ENCODE measurements around the gene GALNTL6.

The GALNTL6 gene

GRCh38 chr4:172243551-172243950 lies 430.3 kb downstream of the GALNTL6 start:
- no peak for DNase-seq

- no peak for DNase-seq
Measured at GRCh38 chr4:172245516-172245915, 432.3 kb downstream of the GALNTL6 start.

DNA sequence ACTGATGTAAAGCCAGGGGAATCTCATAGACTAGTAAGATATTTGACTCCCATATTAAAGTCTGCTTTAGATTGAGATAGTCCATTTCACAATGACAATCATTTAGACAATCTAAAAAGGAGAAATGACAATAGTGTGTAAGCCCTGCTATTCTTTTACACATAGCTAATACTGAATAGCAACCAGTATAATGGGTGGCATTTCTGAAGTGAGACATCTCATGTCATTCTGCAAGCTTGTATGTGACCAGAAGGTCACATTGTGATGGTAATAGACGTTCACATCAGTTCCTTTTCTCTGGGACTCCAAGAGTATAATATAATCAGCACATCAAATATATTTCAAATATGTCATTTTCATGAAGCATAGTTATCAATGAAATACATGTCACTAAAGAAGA lies 440.2 kb downstream of the GALNTL6 start:
- DNase-seq = no peak

DNA sequence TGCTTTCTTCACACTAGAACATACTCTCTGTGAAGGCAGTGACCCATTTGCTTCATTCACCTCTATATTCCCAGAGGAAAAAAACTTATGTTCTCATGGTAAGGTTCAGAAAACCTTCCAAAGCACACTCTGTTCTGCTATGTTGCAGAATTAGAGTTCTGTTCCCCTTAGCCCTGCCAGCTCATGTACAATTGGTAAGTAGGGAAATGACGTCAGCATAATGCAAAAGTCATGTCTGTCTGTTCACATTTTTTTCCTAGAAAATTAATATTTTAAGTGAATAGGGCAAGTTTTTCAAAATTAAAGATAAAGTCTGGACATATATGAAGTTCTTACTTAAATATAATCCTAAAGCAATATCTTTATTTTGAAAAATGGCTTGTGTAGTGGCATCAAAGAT lies 443.6 kb downstream of the GALNTL6 start:
- DNase-seq = no peak

- DNase-seq = no peak
Measured at GRCh38 chr4:172270397-172270796, 457.2 kb downstream of the GALNTL6 start.

GRCh38 chr4:172287117-172287516 lies 473.9 kb downstream of the GALNTL6 start:
- DNase-seq = no peak

DNA sequence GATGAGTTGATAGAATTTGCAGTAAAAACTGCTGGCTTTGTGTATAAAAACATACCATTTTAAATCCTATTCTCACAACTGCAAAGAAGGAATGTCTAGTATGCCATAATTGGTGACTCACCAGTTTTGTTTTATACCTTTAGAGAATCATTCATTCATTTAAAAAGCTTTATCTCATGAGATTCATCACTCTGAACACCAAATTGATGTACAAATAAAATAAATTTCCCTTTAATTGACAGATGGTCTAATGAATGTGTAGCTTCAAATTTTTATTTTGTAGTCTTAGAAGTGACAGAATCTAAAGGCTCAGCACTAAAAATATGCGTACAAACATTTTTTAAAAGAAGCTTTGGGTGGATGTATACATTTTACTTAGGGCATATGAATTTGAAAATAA lies 492.5 kb downstream of the GALNTL6 start:
- no peak for DNase-seq

DNA sequence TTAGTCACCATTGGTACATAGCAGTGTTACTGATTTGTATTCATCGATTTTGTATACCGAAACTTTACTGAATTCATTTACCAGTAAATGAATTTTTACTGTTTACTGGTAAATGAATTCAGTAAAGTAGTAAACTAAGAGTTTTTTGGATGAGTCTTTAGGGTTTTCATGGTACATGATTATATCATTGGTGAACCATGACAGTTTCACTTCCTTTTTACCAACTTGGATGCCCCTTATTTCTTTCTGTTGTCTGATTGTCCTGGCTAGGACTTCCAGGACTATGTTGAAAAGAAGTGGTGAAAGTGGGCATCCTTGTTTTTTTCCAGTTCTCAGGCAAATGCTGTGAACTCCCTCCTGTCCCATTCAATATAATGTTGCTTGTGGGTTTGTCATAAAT lies 494.9 kb downstream of the GALNTL6 start:
- DNase-seq = no peak

GRCh38 chr4:172311682-172312081 lies 498.5 kb downstream of the GALNTL6 start:
- no peak for DNase-seq

DNA sequence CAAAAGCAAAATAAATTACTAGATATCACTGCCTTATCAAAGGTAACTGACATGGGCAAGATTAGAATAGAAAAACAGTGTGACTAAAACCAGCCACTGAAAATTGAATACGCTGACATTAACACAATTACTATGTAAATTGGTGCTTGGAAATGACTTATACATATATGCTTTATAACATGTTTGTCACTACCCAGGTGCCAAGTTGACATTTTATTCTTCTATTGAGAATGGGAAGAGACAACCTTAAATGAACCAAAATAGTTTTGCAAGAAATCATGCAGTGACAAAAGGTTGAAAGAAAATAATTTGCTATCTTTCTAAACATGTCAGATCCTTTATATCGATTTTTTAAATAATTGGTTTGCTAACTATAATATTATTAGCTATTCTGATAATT lies 510.1 kb downstream of the GALNTL6 start:
- DNase-seq = no peak

- no peak for DNase-seq
Measured at GRCh38 chr4:172344308-172344938, 531.2 kb downstream of the GALNTL6 start.

DNA sequence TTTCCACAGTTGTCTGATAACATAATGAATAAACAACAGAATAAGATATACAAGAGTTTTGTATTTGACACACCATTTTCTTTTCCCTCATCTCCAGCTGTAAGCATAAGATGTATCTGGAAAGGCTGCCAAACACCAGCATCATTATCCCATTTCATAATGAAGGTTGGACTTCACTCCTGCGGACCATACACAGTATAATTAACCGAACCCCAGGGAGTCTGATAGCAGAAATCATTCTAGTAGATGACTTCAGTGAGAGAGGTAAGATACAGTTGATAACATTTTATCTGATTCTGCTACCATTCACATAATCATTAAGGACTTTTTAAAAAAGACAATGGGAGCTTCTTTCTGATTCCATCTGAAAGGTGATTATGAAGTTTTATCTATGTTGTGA lies 535.2 kb downstream of the GALNTL6 start:
- DNase-seq = no peak

- no peak for DNase-seq
Measured at GRCh38 chr4:172352356-172352755, 539.2 kb downstream of the GALNTL6 start.

- DNase-seq = no peak
Measured at GRCh38 chr4:172356016-172356415, 542.8 kb downstream of the GALNTL6 start.

- no peak for DNase-seq
Measured at GRCh38 chr4:172357006-172357540, 543.9 kb downstream of the GALNTL6 start.

DNA sequence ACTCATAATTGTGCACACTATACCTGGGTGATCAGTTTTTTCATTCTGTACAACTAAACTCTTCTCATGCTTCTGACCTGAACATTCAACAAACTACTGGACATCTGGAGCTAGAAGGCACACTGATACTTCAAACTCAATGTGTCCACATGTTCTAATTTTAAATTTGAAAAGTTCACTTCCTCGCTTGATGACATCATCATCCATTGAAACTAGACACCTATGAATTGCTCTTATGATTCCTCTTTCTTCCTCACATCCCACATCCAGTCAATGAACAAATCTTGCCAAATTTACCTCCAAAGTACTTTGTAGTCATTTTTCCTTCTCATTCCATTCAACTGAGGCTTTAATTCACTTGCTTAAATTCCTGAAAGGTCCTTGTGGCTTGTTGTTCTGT lies 549.4 kb downstream of the GALNTL6 start:
- no peak for DNase-seq

DNA sequence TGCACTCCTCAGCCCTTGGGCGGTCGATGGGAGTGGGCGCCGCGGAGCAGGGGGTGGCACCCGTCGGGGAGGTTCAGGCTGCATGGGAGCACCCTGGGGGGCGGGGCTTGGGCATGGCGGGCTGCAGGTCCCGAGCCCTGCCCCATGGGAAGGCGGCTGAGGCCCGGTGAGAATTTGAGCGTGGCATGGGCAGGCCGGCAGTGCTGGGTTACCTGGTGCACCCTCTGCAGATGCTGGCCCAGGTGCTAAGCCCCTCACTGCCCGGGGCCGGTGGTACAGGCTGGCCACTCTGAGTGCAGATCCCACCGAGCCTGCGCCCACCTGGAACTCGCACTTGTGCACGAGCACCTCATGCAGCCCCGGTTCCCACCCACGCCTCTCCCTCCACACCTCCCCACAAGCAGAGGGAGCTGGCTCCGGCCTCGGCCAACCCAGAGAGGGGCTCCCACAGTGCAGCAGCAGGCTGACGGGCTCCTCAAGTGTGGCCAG lies 556.3 kb downstream of the GALNTL6 start:
- no peak for DNase-seq

DNA sequence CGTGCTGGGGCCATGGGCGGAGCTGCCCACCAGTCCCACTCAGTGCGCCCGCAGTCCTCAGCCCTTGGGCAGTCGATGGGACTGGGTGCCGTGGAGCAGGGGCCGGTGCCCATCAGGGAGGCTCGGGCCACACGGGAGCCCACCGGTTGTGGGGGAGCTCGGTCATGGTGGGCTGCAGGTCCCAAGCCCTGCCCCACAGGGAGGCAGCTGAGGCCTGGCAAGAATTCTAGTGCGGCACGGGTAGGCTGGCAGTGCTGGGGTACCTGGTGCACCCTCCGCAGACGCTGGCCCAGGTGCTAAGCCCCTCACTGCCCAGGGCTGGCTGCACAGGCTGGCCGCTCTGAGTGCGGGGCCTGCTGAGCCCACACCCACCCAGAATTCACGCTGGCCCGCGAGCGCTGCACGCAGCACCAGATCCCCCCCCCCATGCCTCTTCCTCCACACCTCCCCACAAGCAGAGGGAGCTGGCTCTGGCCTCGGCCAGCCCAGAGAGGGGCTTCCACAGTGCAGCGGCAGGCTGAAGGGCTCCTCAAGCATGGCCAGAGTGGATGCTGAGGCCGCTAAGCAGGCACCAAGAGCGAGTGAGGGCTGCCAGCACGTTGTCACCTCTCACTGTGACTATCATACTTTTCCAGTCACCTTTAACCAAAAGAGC lies 564.4 kb downstream of the GALNTL6 start:
- no peak for DNase-seq

DNA sequence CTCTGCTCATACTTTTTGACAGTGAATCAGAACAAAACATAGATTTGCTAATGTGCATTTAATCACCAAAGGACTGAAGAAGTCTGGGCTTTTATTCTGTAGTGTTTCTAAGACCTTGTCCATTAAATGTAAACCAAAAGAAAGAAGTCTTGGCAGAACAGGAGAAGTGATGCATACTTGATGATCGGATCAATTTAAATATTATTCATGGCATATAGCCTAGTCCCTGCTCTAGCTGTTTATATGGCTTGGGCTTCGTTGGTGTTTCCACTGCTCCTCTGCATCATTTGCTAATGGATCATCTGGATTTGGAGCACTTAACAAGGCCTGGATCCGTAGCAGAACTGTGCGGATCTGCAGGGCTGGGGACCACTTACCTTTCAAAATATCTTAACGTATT lies 566.6 kb downstream of the GALNTL6 start:
- no peak for DNase-seq

DNA sequence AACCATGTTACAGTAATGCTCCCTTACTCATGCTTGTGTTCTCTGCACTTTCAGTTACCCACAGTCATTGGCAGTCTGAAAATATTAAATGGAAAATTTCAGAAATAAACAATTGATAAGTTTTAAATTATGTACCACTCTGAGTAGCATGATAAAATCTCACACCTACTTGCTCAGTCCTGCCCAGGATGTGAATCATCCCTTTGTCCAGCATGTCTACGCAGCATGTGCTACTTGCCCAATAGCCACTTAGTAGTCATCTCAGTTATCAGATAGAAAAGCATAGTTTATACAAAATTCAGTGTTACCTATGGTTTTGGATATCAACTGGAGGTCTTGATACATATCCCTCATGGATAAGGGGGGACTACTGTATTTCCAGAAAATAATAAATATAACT lies 577.1 kb downstream of the GALNTL6 start:
- no peak for DNase-seq

DNA sequence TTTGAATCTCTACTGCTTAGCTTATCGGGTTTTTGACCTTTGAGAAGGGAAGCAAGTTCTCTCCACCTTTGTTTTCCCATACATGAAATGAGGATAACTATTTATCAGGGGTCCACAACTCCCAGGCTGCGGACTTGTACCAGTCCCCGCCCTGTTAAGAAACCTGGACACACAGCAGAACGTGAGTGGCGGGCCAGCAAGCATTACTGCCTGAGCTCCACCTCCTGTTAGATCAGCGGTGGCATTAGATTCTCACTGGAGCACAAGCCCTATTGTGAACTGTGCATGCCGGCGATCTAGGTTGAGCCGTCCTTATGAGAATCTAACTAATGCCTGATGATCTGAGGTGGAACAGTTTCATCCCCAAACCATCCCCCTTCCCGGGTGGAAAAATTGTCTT lies 579.5 kb downstream of the GALNTL6 start:
- DNase-seq = no peak

- DNase-seq = no peak
Measured at GRCh38 chr4:172393220-172393619, 580.0 kb downstream of the GALNTL6 start.

- DNase-seq = no peak
Measured at GRCh38 chr4:172404676-172405075, 591.5 kb downstream of the GALNTL6 start.

GRCh38 chr4:172410363-172410762 lies 597.2 kb downstream of the GALNTL6 start:
- DNase-seq = no peak

GRCh38 chr4:172411149-172411548 lies 597.9 kb downstream of the GALNTL6 start:
- DNase-seq = no peak
